Effector memory CD8-positive, alpha-beta T cell (primary cell): ENCODE data around the gene NAT8.
"Not testable (repeated sequence)": the region's sequence is repeated elsewhere in the genome, so short reads cannot be mapped to it uniquely, and the experiment has no call there.

Source experiments
- ATAC-seq: fragments of 150-1000 bp; cut with Tn5 transposase; replicated peaks from 2 replicates; pipeline ENCODE4 v1.10.0; 2021; ENCODE audit warnings: mild to moderate bottlenecking, moderate library complexity
- DNase-seq, 3 experiments: peaks; one replicate each; pipeline ENCODE4 v3.0.0; 2021
- H3K27ac Mint-ChIP-seq, 2 donors: one replicate each; pipeline ENCODE4 v1.8.0; 2022; ENCODE audit warnings: mild to moderate bottlenecking in 2 of 2, mixed read lengths in 2 of 2, moderate library complexity in 2 of 2
- H3K27me3 Mint-ChIP-seq, 2 donors: one replicate each; pipeline ENCODE4 v1.8.0; 2022; ENCODE audit warnings: mixed read lengths in 2 of 2
- H3K36me3 Mint-ChIP-seq: one replicate; pipeline ENCODE4 v1.8.0; 2022; ENCODE audit warnings: mild to moderate bottlenecking, moderate library complexity, mixed read lengths; ENCODE audit not compliant: insufficient read depth
- H3K4me1 Mint-ChIP-seq, 2 donors: one replicate each; pipeline ENCODE4 v1.8.0; 2022; ENCODE audit warnings: low read depth in 2 of 2, mixed read lengths in 2 of 2
- H3K4me3 Mint-ChIP-seq, 2 donors: one replicate each; pipeline ENCODE4 v1.8.0; 2022; ENCODE audit warnings: mild to moderate bottlenecking in 2 of 2, mixed read lengths in 2 of 2, moderate library complexity in 2 of 2
- H3K9me3 Mint-ChIP-seq, 2 donors: one replicate each; pipeline ENCODE4 v1.8.0; 2022; ENCODE audit warnings: mixed read lengths in 2 of 2

Gene NAT8

GRCh38 chr2:73654175-73654574, 12.0 kb upstream of the NAT8 start:
- Mint-ChIP-seq H3K4me3 (no peak overlapping the region), H3K9me3 (no peaks in the 10 kb centered on the region), H3K27ac (no peak overlapping the region), H3K27me3 (peaks cover 17 to 39% of the 10 kb centered on the region in 2 donors), H3K4me1 (no peaks in the 10 kb centered on the region), H3K36me3 (no peaks in the 10 kb centered on the region)
- ATAC-seq (no peak), DNase-seq (no peak)

GRCh38 chr2:73652348-73652747, 10.1 kb upstream of the NAT8 start:
- no peaks in the 10 kb centered on the region for H3K36me3 Mint-ChIP-seq
- no peak for DNase-seq
- H3K27ac Mint-ChIP-seq = no peak overlapping the region
- H3K27me3 Mint-ChIP-seq = peaks cover 5 to 38% of the 10 kb centered on the region in 2 donors
- H3K9me3 Mint-ChIP-seq = no peaks in the 10 kb centered on the region
- no peaks in the 10 kb centered on the region for H3K4me1 Mint-ChIP-seq
- no peak for ATAC-seq
- H3K4me3 Mint-ChIP-seq = no peak overlapping the region

GRCh38 chr2:73651591-73652230, 9.5 kb upstream of the NAT8 start:
- no peak for ATAC-seq
- Mint-ChIP-seq H3K27me3 (peaks cover 5 to 43% of the 10 kb centered on the region in 2 donors), H3K4me3 (no peak overlapping the region), H3K4me1 (no peaks in the 10 kb centered on the region), H3K9me3 (no peaks in the 10 kb centered on the region), H3K36me3 (no peaks in the 10 kb centered on the region), H3K27ac (no peak overlapping the region)
- DNase-seq = no peak

- not testable (repeated sequence) for H3K27ac Mint-ChIP-seq, H3K9me3 Mint-ChIP-seq, H3K36me3 Mint-ChIP-seq, H3K4me3 Mint-ChIP-seq, ATAC-seq, H3K4me1 Mint-ChIP-seq, DNase-seq
- peaks cover 23 to 69% of the 10 kb centered on the region in 2 donors for H3K27me3 Mint-ChIP-seq
Measured at GRCh38 chr2:73647690-73648089, 5.5 kb upstream of the NAT8 start.

GRCh38 chr2:73641767-73642062, 507 bp downstream of the NAT8 start:
- Mint-ChIP-seq H3K36me3 (peaks cover 3% of the 10 kb centered on the region), H3K4me3 (no peak overlapping the region), H3K27me3 (peaks cover 37 to 69% of the 10 kb centered on the region in 2 donors), H3K27ac (no peak overlapping the region), H3K4me1 (no peaks in the 10 kb centered on the region), H3K9me3 (no peaks in the 10 kb centered on the region)
- ATAC-seq = no peak
- no peak for DNase-seq

GRCh38 chr2:73640946-73641766, 1.1 kb downstream of the NAT8 start:
- no peak overlapping the region for H3K4me3 Mint-ChIP-seq
- H3K27me3 Mint-ChIP-seq = peaks cover 37 to 65% of the 10 kb centered on the region in 2 donors
- no peaks in the 10 kb centered on the region for H3K4me1 Mint-ChIP-seq
- no peak for ATAC-seq
- no peak for DNase-seq
- no peak overlapping the region for H3K27ac Mint-ChIP-seq
- H3K36me3 Mint-ChIP-seq = peaks cover 3% of the 10 kb centered on the region
- no peaks in the 10 kb centered on the region for H3K9me3 Mint-ChIP-seq

- no peak for ATAC-seq
- Mint-ChIP-seq H3K4me3 (no peak overlapping the region), H3K27ac (no peak overlapping the region), H3K36me3 (peaks cover 3% of the 10 kb centered on the region), H3K4me1 (no peaks in the 10 kb centered on the region), H3K27me3 (peaks cover 30 to 61% of the 10 kb centered on the region in 2 donors), H3K9me3 (no peaks in the 10 kb centered on the region)
- DNase-seq = no peak
Measured at GRCh38 chr2:73640511-73640911, 1.7 kb downstream of the NAT8 start.

GRCh38 chr2:73638429-73638828, 3.8 kb downstream of the NAT8 start:
- Mint-ChIP-seq H3K27ac (no peak overlapping the region), H3K4me3 (no peak overlapping the region), H3K27me3 (peaks cover 18 to 40% of the 10 kb centered on the region in 2 donors), H3K9me3 (no peaks in the 10 kb centered on the region), H3K36me3 (peaks cover 3% of the 10 kb centered on the region), H3K4me1 (no peaks in the 10 kb centered on the region)
- ATAC-seq (no peak), DNase-seq (no peak)

- not testable (repeated sequence) for H3K4me3 Mint-ChIP-seq, DNase-seq
- H3K27me3 Mint-ChIP-seq = peaks cover 9 to 26% of the 10 kb centered on the region in 2 donors
Measured at GRCh38 chr2:73636977-73637376, 5.2 kb downstream of the NAT8 start.

GRCh38 chr2:73630662-73631266, 11.5 kb downstream of the NAT8 start:
- H3K4me3 Mint-ChIP-seq, H3K4me1 Mint-ChIP-seq, H3K36me3 Mint-ChIP-seq, H3K9me3 Mint-ChIP-seq, H3K27ac Mint-ChIP-seq: not testable (repeated sequence)
- DNase-seq (peak in 1 of 3 experiments; percentile 10), ATAC-seq (peak; percentile 64)
- H3K27me3 Mint-ChIP-seq = peaks cover 10 to 13% of the 10 kb centered on the region in 2 donors

More at GRCh38 chr2:73636977-73637376, 5.2 kb downstream of the NAT8 start:
- not testable (repeated sequence) for H3K9me3 Mint-ChIP-seq, H3K27ac Mint-ChIP-seq, ATAC-seq, H3K4me1 Mint-ChIP-seq, H3K36me3 Mint-ChIP-seq

GRCh38 chr2:73628493-73628892, 13.7 kb downstream of the NAT8 start:
- not testable (repeated sequence) for H3K36me3 Mint-ChIP-seq, DNase-seq, H3K27ac Mint-ChIP-seq, H3K4me1 Mint-ChIP-seq, H3K4me3 Mint-ChIP-seq, H3K9me3 Mint-ChIP-seq, ATAC-seq
- peaks cover 10 to 13% of the 10 kb centered on the region in 2 donors for H3K27me3 Mint-ChIP-seq

GRCh38 chr2:73626237-73626636, 16.0 kb downstream of the NAT8 start:
- not testable (repeated sequence) for H3K4me1 Mint-ChIP-seq, H3K27ac Mint-ChIP-seq, H3K4me3 Mint-ChIP-seq, H3K36me3 Mint-ChIP-seq, H3K9me3 Mint-ChIP-seq, ATAC-seq, DNase-seq
- H3K27me3 Mint-ChIP-seq = peaks cover 10 to 19% of the 10 kb centered on the region in 2 donors

GRCh38 chr2:73624625-73625024, 17.6 kb downstream of the NAT8 start:
- H3K4me1 Mint-ChIP-seq, DNase-seq, H3K36me3 Mint-ChIP-seq, H3K9me3 Mint-ChIP-seq, H3K27ac Mint-ChIP-seq, ATAC-seq, H3K4me3 Mint-ChIP-seq: not testable (repeated sequence)
- H3K27me3 Mint-ChIP-seq = peaks cover 10 to 15% of the 10 kb centered on the region in 2 donors

- not testable (repeated sequence) for ATAC-seq, DNase-seq, H3K27ac Mint-ChIP-seq, H3K36me3 Mint-ChIP-seq, H3K4me1 Mint-ChIP-seq, H3K4me3 Mint-ChIP-seq, H3K9me3 Mint-ChIP-seq
- H3K27me3 Mint-ChIP-seq = peaks cover 10 to 15% of the 10 kb centered on the region in 2 donors
Measured at GRCh38 chr2:73624036-73624435, 18.2 kb downstream of the NAT8 start.
